Occipital lobe (tissue), 2 donors: ENCODE measurements around the gene ZCWPW2. TPM values are rescaled to one million over a fixed set of nuclear protein-coding genes. Genes with fewer than 3 reads are reported as not detected.

Source experiments
- DNase-seq: peaks from one replicate; lab custom pipeline; 2025; lab: John Stamatoyannopoulos, UW
- total RNA-seq: library from RNA; depleted of rRNA; stranded (reverse); fragments of >200 nt; gene quantifications from one replicate; pipeline ENCODE4 v1.2.3, GENCODE V29; 2014

Gene ZCWPW2
- total RNA-seq = 2.8 TPM

GRCh38 chr3:28348629-28349468 lies at the start of gene ZCWPW2, which contains the start of gene AZI2:
Gene ZCWPW2, plus strand, starts transcription at chr3:28348721. Its CDS starts 64,348 bp downstream, at chr3:28413069.
Gene AZI2, minus strand, starts transcription at chr3:28348824. Its CDS starts 8,207 bp downstream, at chr3:28340617.
- DNase-seq = peak; percentile 90

- DNase-seq = no peak
These were observed 48.8 kb upstream of the ZCWPW2 start for GRCh38 chr3:28299705-28300104.

GRCh38 chr3:28300345-28300962 lies 48.1 kb upstream of the ZCWPW2 start:
- no peak for DNase-seq

GRCh38 chr3:28301688-28302087 lies 46.8 kb upstream of the ZCWPW2 start:
- no peak for DNase-seq

GRCh38 chr3:28308196-28308595 lies 40.3 kb upstream of the ZCWPW2 start:
- no peak for DNase-seq

GRCh38 chr3:28315711-28316110 lies 32.8 kb upstream of the ZCWPW2 start:
- no peak for DNase-seq

GRCh38 chr3:28316226-28316625 lies 32.3 kb upstream of the ZCWPW2 start:
- no peak for DNase-seq

GRCh38 chr3:28317438-28318022 lies 31.0 kb upstream of the ZCWPW2 start:
- no peak for DNase-seq

GRCh38 chr3:28320981-28321380 lies 27.5 kb upstream of the ZCWPW2 start:
- no peak for DNase-seq

GRCh38 chr3:28322464-28322863 lies 26.1 kb upstream of the ZCWPW2 start:
- no peak for DNase-seq

- DNase-seq = no peak
These were observed 22.0 kb upstream of the ZCWPW2 start for GRCh38 chr3:28326458-28326926.

- DNase-seq = no peak
These were observed 20.1 kb upstream of the ZCWPW2 start for GRCh38 chr3:28328188-28329151.

GRCh38 chr3:28334552-28334951 lies 14.0 kb upstream of the ZCWPW2 start:
- no peak for DNase-seq

GRCh38 chr3:28335246-28335645 lies 13.3 kb upstream of the ZCWPW2 start:
- no peak for DNase-seq

GRCh38 chr3:28337230-28337629 lies 11.3 kb upstream of the ZCWPW2 start:
- DNase-seq = no peak

GRCh38 chr3:28343144-28343543 lies 5.4 kb upstream of the ZCWPW2 start:
- no peak for DNase-seq

- no peak for DNase-seq
These were observed 2.8 kb upstream of the ZCWPW2 start for GRCh38 chr3:28345690-28346089.

- DNase-seq = no peak
These were observed 902 bp upstream of the ZCWPW2 start for GRCh38 chr3:28347374-28348264.

- no peak for DNase-seq
These were observed 274 bp upstream of the ZCWPW2 start for GRCh38 chr3:28348265-28348628.

GRCh38 chr3:28349469-28350000 lies 1.0 kb downstream of the ZCWPW2 start:
- DNase-seq = no peak
